ENCODE results near the gene STXBP4. TPM values are rescaled to one million over a fixed set of nuclear protein-coding genes. Genes with fewer than 3 reads are reported as not detected.

The STXBP4 gene
- total RNA-seq, 4 donors from 2014 or later = 7.3 to 35.0 (median 18.0) TPM

DNA sequence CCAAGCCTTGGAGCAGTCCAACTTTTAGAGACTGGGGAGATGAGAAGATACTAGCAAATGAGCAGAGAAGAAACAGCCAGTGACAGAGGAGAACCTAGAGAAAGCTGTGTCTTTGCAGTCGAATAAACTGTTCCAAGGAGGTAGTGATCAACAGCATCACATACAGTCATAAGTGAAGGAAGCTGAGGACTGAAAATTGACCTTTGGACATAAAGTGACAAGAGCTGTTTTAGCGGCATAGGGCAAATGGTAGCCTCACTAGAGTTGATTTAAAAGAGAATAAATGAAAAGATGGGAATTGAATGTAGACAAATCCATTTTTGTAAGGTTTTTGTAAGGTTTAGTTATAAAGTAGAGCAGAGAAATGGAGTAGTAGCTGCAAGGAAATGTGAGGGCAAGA, 165.0 kb downstream of the STXBP4 start:
- no peak for TF ChIP-seq CTCF (IDR thresholded peaks at IDR 0.05; ENCODE audit: low read depth)

- no peak for TF ChIP-seq CTCF (IDR thresholded peaks at IDR 0.05; ENCODE audit: low read depth)
Observed at GRCh38 chr17:55134486-55135157, 166.1 kb downstream of the STXBP4 start.

DNA sequence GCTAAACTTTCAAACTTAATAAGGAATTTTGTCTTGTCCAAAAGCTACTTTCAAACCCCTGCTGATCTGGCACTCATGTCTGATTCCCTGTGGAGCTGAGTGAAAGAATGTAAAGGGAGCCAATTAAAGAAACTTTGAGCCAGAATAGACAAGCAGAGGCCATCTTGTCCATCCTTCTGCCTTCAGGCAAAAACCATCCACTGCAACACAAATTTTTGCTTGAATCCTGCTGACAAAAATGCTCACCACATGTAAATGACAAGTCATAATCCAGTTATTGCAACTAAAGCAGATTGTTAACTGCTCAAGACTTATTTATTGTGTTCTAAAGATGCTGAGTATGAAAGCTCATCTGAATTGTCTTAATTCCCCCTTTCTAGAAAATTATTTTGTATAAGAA, 172.2 kb downstream of the STXBP4 start:
- no peak for TF ChIP-seq CTCF (IDR thresholded peaks at IDR 0.05; ENCODE audit: low read depth)

GRCh38 chr17:55144518-55144917, 176.0 kb downstream of the STXBP4 start:
- no peak for TF ChIP-seq CTCF (IDR thresholded peaks at IDR 0.05; ENCODE audit: low read depth)

- TF ChIP-seq CTCF (IDR thresholded peaks at IDR 0.05; ENCODE audit: low read depth) = no peak
Observed at GRCh38 chr17:55149485-55149884, 180.9 kb downstream of the STXBP4 start.

GRCh38 chr17:55152236-55152635, 183.7 kb downstream of the STXBP4 start:
- no peak for TF ChIP-seq CTCF (IDR thresholded peaks at IDR 0.05; ENCODE audit: low read depth)

- no peak for TF ChIP-seq CTCF (IDR thresholded peaks at IDR 0.05; ENCODE audit: low read depth)
Observed at GRCh38 chr17:55154101-55154500, 185.5 kb downstream of the STXBP4 start.

Measured in subcutaneous adipose tissue (tissue), 4 donors.